ENCODE measurements around the gene PCSK4.
"Not testable (repeated sequence)": the region's sequence is repeated elsewhere in the genome, so short reads cannot be mapped to it uniquely, and the experiment has no call there.

PCSK4 gene

GRCh38 chr19:1452802-1453524 lies 37.2 kb downstream of the PCSK4 start:
- no peak for DNase-seq

- no peak for DNase-seq
These were observed 38.0 kb downstream of the PCSK4 start for GRCh38 chr19:1451916-1452801.

GRCh38 chr19:1450735-1451731 lies 39.1 kb downstream of the PCSK4 start:
- no peak for DNase-seq

- peak; percentile 64 for DNase-seq
These were observed 40.4 kb downstream of the PCSK4 start, which contains the start of gene APC2 for GRCh38 chr19:1449467-1450442. Gene APC2, plus strand, starts transcription at chr19:1450121. Its CDS starts 2,881 bp downstream, at chr19:1453002.

GRCh38 chr19:1447944-1448343 lies 42.2 kb downstream of the PCSK4 start:
- no peak for DNase-seq

GRCh38 chr19:1447504-1447903 lies 42.6 kb downstream of the PCSK4 start:
- no peak for DNase-seq

- peak; percentile 51 for DNase-seq
These were observed 43.3 kb downstream of the PCSK4 start for GRCh38 chr19:1446713-1447481.

GRCh38 chr19:1445932-1446712 lies 44.0 kb downstream of the PCSK4 start:
- DNase-seq: peak; percentile 46

GRCh38 chr19:1445185-1445931 lies 44.8 kb downstream of the PCSK4 start:
- peak; percentile 80 for DNase-seq

- DNase-seq: no peak
These were observed 48.3 kb downstream of the PCSK4 start for GRCh38 chr19:1441677-1442438.

- DNase-seq: no peak
These were observed 49.1 kb downstream of the PCSK4 start for GRCh38 chr19:1441022-1441426.

GRCh38 chr19:1440418-1440801 lies 49.7 kb downstream of the PCSK4 start:
- DNase-seq: no peak

- DNase-seq: not testable (repeated sequence)
These were observed 50.4 kb downstream of the PCSK4 start for GRCh38 chr19:1439525-1440417.

GRCh38 chr19:1438933-1439354 lies 51.2 kb downstream of the PCSK4 start:
- DNase-seq: peak; percentile 45

- peak; percentile 95 for DNase-seq
These were observed 51.9 kb downstream of the PCSK4 start, which contains the start of gene RPS15 for GRCh38 chr19:1438035-1438932. Gene RPS15, plus strand, starts transcription at chr19:1438396. Its CDS starts 30 bp downstream, at chr19:1438426.

- no peak for DNase-seq
These were observed 52.5 kb downstream of the PCSK4 start for GRCh38 chr19:1437609-1438008.
